CD1c-positive myeloid dendritic cell (primary cell): Measurements from ENCODE around the gene HPS4.
A peak's percentile ranks its signal among the peaks of the same experiment; 100 is the strongest.

Source experiments
- DNase-seq: peaks from one replicate; pipeline ENCODE4 v3.0.0-alpha.2; 2016; ENCODE audit errors: extremely low spot score

Gene HPS4

DNA sequence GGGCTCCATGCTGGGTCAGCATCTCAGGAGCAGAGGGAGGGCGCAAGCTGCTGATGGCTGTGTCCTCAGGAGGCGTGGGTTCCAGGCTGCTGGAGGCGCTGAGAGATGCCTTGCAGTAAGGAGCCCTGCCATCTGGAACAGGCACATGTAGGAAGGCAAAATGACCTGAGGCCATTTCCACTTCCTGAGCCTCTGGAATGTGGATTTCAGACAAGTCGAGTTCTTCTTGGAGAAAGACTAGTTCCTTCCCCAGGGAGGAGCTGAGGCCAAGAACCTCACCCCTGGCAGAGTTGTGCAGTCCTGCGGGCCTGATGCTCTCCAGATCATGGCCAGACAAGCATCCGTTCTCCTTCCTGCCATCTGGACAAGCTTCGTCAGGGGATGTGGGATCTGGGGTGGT lies 19.3 kb downstream of the HPS4 start:
- no peak for DNase-seq

DNA sequence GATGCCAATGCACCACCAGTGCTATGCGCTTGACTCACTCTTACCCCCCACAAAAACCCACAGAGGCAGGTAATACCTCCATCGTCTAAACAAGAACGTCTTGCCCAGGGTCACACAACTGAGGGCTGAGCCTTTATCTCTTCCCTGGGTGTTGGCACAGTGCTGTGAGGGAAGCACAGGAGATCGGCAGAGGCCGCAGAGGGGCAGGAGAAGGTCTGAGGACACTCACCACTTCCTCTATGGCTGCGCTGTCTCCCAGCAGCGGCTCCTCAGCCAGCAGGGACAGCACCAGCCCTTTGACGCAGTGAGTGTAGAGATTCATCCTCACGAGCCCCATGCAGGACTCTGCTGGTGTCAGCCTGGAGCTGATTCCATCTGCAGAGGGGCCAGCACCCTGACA lies 19.9 kb downstream of the HPS4 start:
- DNase-seq: no peak

GRCh38 chr22:26463101-26463661 lies 20.4 kb downstream of the HPS4 start:
- DNase-seq: no peak

DNA sequence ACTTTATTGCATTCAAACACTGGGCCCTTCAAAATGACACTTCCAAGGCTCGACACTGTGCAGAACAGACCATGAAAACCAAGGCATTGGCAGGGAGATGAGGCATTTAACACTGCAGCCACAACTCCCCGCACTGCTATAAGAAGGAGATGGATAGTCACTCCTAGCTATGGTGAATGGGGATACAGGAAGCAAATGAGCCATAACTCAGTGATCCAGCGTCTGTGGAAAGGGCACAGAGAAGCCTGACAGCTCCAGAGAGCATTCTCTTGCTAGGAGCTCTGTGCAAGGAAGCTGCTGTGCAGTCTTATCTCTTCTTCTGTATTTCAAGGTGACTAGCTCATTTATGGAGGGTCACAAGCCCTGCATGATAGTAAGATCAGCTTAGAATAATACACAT lies 20.9 kb downstream of the HPS4 start:
- no peak for DNase-seq

DNA sequence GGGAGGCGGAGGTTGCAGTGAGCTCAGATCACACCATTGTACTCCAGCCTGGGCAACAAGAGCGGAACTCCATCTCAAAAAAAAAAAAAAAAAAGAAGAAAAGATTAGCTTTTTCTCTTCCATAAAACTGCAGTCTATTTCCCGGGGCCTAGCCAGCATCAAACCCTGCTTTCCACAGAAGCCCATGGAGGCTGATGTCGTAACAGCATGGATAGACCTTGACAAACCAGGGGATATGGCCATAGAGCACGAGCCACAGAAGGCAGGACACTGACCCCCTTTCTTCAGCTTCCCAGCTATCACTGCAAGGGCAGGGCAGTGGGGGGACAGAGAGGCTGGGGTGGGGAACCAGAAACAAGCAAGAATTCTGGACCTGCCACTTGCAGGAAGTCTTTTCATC lies 21.5 kb downstream of the HPS4 start:
- no peak for DNase-seq

DNA sequence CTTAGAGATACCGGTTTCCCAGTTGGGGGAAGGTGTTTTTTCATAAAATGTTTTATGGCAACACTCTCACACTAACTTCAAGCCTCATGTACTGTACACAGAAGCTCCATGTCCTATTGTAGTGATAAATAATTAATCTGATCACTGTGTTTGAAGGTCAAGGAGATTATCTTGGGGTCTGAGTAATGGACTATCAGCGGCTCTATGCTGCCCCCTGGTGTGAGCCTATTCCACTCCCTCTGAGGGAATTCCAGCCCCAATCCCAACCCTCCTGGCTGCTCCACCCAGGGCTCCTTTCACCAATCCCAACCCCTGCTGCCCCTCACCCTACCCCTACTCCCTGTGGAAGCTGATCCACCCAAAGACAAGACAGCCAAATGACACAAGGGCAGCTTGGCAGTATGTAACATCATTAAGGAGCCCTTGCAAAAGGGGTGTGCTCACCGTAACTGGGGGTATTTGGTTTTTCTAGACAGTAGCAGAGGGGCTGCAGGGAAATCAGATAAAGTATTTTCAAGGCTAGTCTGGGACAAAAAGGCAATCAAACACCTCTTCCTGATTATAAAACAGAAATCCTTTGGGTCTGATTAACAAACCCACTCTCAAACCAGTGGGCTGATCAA lies 22.3 kb downstream of the HPS4 start:
- peak; percentile 49 for DNase-seq

DNA sequence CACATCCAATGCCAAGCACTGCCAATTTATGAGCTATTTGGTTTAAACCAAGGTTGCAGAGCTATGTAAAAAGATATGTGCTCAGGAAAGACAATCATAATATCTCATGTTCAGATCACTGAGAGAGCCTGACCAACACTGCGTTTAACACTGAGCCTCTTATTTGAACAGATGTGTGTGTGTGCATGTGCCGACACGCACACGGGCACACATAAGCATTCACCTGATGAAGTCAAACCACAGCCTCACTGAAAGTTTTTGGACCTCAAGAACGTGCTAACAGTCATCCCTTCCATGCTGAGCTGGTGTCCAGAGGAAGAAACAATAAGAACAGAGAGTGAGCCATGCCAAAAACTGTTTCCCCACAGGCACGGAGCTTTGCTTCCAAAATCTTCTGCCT lies 23.4 kb downstream of the HPS4 start:
- DNase-seq: no peak

DNA sequence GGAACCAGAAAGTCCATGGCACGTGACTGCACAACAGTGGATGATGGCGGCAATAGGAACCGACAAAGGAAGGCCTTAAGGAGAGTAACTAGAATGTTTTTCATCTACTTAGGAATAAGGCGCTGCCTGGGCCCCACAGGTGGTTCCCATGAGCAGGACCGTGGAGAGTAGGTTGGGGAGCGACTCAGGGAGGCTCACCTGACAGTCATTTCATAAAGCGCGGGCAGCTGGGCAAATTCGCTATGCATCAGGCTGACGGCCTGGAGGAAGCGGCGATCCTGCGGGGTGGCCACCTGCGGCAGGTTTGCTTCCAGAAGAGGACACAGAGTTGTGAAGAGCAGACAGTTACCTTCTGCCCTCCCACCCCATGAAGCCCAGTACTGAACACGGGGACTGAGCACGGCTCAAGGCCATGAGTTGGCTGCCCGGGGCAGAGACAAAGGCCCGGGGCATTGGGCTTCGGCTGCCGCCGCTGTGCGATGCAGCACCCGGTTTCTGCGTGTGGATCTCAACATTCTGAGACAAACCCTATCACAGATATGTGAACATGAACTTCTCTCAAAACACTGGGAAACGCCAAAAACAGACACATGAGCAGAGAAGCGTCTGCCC lies 25.8 kb downstream of the HPS4 start:
- DNase-seq: no peak

DNA sequence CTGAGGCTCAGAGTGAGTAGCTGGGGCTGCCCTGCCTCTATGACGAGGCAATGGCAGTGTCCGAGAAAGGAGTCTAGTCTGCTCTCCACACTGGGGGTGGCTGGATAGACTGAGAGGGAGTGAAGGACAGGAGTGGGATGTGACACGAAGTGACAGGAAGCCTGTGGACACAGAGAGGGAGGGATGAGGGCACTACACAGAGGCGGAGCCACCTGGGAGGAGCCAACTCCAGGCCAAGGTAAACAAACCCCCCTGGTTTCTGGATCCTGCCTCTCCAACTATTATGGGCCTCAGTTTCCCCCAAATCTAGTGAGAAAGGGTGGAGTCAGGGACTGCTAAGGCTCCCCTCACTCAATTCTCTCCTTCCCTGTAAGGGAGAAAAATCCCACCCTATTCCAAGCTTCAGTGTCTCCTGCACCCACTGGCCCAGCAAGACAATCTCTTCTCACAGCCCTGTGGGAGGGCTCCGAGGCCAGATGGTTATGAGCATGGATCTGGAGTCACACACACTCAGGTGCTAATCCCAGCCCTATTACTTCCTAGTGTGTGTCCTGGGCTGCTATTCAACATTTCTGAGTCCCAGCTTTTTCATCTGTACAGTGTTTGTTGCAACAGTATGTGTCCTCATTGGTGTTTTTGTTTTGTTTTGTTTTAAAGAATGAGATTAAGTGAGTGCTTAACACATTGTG lies 29.6 kb downstream of the HPS4 start:
- DNase-seq: no peak

GRCh38 chr22:26453216-26453615 lies 30.4 kb downstream of the HPS4 start:
- no peak for DNase-seq

- no peak for DNase-seq
These were observed 31.2 kb downstream of the HPS4 start for GRCh38 chr22:26452236-26453016.

GRCh38 chr22:26450453-26451185 lies 33.0 kb downstream of the HPS4 start:
- DNase-seq: no peak

DNA sequence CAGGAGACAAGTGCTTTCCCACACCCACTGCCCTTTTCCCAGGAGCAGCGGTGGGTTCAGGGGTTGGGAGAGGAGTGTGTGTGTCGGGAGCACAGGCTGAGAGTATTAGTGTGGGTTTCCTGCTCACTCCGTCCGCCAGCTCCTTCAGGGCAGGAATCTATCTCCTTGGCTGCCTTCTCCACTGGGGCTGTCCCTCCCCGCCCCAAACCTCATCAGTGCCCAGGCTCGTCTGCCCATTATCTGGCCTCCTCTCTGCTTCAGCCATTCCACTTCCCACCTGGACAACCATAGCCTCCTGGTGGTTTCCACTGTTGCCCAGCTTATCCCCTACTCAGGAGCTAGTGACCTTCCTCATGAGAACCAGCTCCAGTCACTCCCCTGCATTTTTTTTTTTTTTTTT lies 34.6 kb downstream of the HPS4 start:
- DNase-seq: no peak

DNA sequence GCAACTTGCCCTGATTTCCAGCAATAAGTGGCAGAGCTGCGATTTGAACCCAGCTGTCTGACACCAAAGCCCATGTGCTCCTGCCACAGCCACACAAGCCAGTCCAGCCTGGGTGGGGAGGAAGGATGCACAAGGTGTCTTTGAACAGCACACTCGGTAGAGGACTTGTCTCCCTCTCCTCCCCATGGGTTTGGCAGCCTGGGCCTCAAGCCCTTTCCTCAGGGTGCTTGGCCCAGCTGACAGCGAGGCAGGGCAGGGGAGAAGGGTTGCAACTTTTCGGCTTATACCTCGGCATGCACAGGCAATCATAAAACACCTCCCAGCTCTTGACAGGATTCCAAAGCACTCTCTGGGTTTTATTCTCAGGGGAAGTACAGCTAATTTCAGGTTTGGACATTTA lies 35.2 kb downstream of the HPS4 start:
- DNase-seq: no peak

DNA sequence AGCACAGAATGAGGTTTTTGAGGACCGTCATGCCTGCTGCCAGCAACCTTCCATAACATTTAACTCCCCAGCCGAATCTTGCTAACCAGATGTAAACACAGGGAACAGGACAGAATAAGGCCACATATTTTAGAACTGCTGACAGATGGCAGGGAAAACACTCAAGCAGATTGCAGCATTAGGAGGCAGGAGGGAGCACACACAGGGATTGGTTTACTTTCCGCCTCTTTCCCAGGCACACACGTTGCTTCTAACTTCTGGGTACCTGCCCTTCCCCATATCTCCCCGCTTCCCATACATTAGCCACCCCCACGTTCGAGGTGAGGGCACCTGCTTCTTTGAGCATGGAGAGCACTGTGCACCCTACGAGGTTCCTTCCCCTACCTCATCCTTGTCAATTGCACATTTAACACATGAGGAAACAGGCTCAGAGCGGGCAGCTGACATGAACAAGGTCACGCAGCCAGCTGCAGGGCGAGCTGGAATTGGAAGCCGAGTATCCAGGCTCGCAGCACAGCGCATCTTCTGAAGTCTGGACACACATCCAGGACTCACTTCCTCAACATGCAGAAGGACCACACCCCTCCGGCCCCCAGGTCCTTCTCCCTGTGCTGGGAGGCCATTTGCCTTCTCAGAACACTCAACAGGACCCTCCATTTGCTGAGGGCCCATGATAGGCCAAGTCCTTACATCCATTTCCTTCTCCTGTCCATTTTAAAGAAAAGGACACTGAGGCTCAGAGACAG lies 35.8 kb downstream of the HPS4 start:
- no peak for DNase-seq

DNA sequence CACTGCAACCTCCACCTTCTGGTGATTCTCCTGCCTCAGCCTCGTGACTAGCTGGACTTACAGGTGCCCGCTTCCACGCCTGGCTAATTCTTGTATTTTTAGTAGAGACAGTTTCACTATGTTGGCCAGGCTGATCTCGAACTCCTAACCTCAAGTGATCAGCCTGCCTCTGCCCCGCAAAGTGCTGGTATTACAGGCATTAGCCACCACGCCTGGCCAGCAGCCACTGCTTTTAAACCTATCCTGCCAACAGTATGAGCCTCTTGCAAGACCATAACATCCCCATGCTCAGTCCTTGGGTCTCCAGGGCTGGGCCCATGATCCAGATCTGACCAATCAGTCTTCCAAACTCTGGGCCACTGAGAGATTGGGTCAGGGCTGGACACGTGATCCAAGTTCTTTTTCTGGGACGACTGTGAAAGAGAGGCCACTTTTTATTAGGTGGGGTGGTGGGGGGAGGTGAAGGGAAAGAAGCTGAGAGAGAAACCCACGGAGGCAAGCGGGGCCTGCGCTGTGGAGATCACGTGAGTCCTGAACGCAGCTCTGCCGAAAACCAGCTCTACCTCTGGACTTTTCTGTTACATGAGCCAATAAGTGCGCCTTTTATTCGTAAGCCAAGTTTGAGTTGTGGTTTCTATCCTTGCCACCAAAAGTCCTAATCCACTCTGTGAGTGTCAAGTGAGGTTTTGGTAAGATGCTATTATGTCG lies 36.6 kb downstream of the HPS4 start:
- DNase-seq: no peak

GRCh38 chr22:26445577-26446275 lies 37.9 kb downstream of the HPS4 start:
- no peak for DNase-seq

DNA sequence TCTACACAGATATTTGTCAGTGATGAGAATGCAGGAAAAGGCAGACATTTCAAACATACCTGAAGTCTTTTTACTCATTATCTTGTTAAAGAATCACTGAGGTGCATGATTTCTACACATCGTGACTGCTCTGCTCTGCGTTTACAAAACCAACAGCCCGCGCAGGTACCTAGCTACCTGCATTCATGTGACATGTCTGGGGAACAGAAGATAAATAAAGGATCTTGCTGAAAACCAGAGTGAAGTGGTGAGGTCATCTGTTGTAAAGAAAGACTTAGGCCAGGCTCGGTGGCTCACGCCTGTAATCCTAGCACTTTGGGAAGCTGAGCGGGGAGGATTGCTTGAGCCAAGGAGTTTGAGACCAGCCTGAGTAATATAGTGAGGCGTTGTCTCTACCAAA lies 38.8 kb downstream of the HPS4 start:
- no peak for DNase-seq

DNA sequence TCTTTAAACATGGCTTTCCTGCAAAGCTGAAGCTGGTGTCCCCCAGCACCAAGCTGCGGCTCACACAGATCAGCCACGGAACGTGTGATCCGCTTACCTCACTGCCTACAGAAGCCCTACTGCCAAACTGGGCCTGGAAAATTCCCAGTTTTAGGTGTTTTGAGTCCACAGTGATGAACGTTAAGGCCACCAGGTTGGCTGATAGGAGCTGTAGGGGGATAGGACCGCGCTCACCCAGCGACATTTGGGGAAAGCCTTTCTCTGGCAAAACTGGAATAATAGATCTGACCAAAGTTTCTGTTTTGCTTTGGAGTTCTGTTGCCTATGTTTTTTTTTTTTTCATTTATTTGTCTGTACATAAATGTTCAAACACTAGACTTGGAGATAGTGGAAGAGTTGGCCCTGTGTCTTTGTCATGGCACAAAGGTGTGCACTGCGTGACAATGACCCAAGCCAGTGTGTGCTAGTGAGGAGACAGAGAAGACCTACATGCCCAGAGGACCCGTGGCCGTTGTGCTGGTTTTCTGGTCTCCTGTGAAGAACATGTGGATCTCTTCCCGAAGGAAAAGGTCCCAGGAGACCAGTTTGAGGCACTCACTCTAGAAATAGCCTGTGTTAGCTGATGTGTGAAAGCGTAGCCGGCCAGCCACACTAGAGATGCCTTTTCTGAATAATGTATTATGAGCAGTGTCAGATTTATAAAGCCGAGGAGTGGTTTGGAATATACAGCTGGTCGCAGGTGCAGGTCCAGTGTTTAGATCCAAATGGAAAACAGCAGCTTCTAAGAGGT lies 39.5 kb downstream of the HPS4 start:
- DNase-seq: no peak
